Measurements from ENCODE around the gene WNT9B. TPM values are rescaled to one million over a fixed set of nuclear protein-coding genes. Genes with fewer than 3 reads are reported as not detected.

WNT9B gene
- total RNA-seq, 3 donors from 2014 or later, result 2.0 to 2.4 TPM; not detected in 1

DNA sequence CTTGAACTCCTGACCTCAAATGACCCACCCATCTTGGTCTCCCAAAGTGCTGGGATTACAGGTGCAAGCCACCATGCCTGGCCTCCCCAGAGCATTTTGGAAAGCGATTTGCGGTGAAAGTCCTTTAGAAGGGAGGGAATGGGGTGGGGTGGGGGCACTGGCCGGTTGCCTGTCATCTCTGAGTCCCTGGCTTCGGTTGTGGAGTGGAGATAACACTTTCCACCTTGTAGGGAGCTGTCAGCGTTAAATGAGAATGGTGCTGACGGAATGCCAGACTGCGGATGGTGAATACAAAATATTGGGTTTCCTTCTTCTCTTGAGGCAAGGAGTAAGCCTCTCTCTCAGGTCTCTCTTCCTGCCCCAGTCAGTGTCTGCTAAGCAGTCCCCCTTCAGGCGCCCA lies 27.7 kb upstream of the WNT9B start:
- Histone ChIP-seq H3K36me3 (no peaks in the 10 kb centered on the region), H3K4me1 (peaks cover 0 to 3% of the 10 kb centered on the region in 2 donors), H3K9me3 (no peaks in the 10 kb centered on the region), H3K4me3 (no peak overlapping the region), H3K27me3 (peaks cover 0 to 40% of the 10 kb centered on the region in 2 donors), H3K27ac (no peak overlapping the region)
- DNase-seq (ENCODE audit: low spot score in 2 of 2), result no peak
- intact Hi-C loops (cut with DNase I; ENCODE audit: low total_unique reads), result no loop called here
- TF ChIP-seq POLR2AphosphoS5 (IDR thresholded peaks at IDR 0.05) (no peak), POLR2A (IDR thresholded peaks at IDR 0.05) (no peak)
- TF ChIP-seq, protein P1, sequence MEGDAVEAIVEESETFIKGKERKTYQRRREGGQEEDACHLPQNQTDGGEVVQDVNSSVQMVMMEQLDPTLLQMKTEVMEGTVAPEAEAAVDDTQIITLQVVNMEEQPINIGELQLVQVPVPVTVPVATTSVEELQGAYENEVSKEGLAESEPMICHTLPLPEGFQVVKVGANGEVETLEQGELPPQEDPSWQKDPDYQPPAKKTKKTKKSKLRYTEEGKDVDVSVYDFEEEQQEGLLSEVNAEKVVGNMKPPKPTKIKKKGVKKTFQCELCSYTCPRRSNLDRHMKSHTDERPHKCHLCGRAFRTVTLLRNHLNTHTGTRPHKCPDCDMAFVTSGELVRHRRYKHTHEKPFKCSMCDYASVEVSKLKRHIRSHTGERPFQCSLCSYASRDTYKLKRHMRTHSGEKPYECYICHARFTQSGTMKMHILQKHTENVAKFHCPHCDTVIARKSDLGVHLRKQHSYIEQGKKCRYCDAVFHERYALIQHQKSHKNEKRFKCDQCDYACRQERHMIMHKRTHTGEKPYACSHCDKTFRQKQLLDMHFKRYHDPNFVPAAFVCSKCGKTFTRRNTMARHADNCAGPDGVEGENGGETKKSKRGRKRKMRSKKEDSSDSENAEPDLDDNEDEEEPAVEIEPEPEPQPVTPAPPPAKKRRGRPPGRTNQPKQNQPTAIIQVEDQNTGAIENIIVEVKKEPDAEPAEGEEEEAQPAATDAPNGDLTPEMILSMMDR (IDR thresholded peaks at IDR 0.05), result no peak

DNA sequence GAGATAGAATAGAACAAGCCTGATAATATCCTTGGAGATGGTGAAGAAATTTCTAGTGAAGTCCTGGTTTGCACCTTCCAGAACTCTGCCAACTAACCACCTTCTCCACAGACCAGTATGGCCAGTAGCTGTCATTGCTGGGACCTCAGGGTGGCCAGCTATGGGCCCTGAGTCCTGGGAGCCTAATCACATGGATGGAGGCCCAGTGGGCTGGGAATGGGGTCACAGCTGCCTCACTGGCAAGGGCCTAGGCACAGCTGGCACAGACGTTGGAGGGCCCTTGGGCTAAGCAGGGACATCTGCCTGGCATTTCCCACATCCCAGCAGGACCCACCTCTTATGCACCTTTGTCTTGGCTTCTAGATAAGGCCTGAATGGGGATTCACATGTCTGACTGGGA lies 25.3 kb upstream of the WNT9B start:
- H3K9me3 ChIP-seq, result no peaks in the 10 kb centered on the region
- H3K4me3 ChIP-seq, result no peak overlapping the region
- no peak overlapping the region for H3K27ac ChIP-seq
- no peak for DNase-seq (ENCODE audit: low spot score in 2 of 2)
- no peaks in the 10 kb centered on the region for H3K36me3 ChIP-seq
- intact Hi-C loops (cut with DNase I; ENCODE audit: low total_unique reads), result no loop called here
- TF ChIP-seq, protein P1 (IDR thresholded peaks at IDR 0.05), result no peak
- TF ChIP-seq POLR2A (IDR thresholded peaks at IDR 0.05), result no peak
- no peak for TF ChIP-seq POLR2AphosphoS5 (IDR thresholded peaks at IDR 0.05)
- H3K27me3 ChIP-seq, result peaks cover 0 to 16% of the 10 kb centered on the region in 2 donors
- H3K4me1 ChIP-seq, result no peaks in the 10 kb centered on the region

GRCh38 chr17:46827274-46827673 lies 24.1 kb upstream of the WNT9B start:
- intact Hi-C loops (cut with DNase I; ENCODE audit: low total_unique reads), result no loop called here
- no peaks in the 10 kb centered on the region for H3K9me3 ChIP-seq
- peaks cover 0 to 4% of the 10 kb centered on the region in 2 donors for H3K27me3 ChIP-seq
- no peaks in the 10 kb centered on the region for H3K4me1 ChIP-seq
- TF ChIP-seq, protein P1 (IDR thresholded peaks at IDR 0.05), result no peak
- TF ChIP-seq POLR2A (IDR thresholded peaks at IDR 0.05) (no peak), POLR2AphosphoS5 (IDR thresholded peaks at IDR 0.05) (no peak)
- no peak overlapping the region for H3K4me3 ChIP-seq
- no peaks in the 10 kb centered on the region for H3K36me3 ChIP-seq
- H3K27ac ChIP-seq, result no peak overlapping the region
- DNase-seq (ENCODE audit: low spot score in 2 of 2), result no peak

GRCh38 chr17:46831573-46832330 lies 19.6 kb upstream of the WNT9B start:
- Histone ChIP-seq H3K27me3 (no peaks in the 10 kb centered on the region), H3K9me3 (no peaks in the 10 kb centered on the region), H3K36me3 (no peaks in the 10 kb centered on the region), H3K4me3 (no peak overlapping the region), H3K27ac (no peak overlapping the region), H3K4me1 (no peaks in the 10 kb centered on the region)
- DNase-seq (ENCODE audit: low spot score in 2 of 2), result no peak
- intact Hi-C loops (cut with DNase I; ENCODE audit: low total_unique reads), result no loop called here
- TF ChIP-seq, protein P1 (IDR thresholded peaks at IDR 0.05), result no peak
- TF ChIP-seq POLR2AphosphoS5 (IDR thresholded peaks at IDR 0.05), result no peak

DNA sequence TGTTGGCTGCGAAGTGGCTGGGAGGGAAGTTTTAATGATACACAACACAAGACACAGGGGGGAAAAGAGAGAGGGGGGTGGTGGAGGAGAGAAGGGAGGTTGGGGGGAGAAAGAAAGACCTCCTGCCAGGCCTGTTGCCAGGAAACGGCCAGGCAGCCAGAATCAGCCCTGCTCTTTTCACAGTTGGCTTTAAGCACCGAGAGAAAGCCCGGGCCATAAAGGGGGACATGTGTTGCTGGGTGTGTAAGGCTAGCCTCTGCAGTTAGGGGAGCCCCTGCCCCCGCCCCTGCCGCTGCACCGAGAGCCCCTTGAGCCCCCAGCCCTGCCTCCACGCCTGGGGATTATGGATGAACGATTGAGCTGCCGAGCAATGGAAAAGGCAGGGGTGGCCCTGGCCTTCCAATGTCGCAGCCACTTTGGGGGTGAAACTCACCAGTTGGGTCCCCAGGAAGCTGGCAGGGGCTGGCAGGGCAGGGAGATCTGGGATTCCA lies 19.0 kb upstream of the WNT9B start:
- no peak overlapping the region for H3K27ac ChIP-seq
- intact Hi-C loops (cut with DNase I; ENCODE audit: low total_unique reads), result no loop called here
- H3K36me3 ChIP-seq, result no peaks in the 10 kb centered on the region
- no peaks in the 10 kb centered on the region for H3K4me1 ChIP-seq
- DNase-seq (ENCODE audit: low spot score in 2 of 2), result no peak
- no peak overlapping the region for H3K4me3 ChIP-seq
- TF ChIP-seq POLR2A (IDR thresholded peaks at IDR 0.05), result no peak
- no peaks in the 10 kb centered on the region for H3K9me3 ChIP-seq
- H3K27me3 ChIP-seq, result no peaks in the 10 kb centered on the region
